MM.1S (cell line): ENCODE data around the gene WDR49.

ENCODE experiments used
- DNase-seq: peaks from one replicate; pipeline ENCODE4 v3.0.0-alpha.2; 2015
- H2AFZ ChIP-seq: fragments of 300-600 bp; sonication (generic); 2 replicates; pipeline ENCODE4 v1.6.0; 2016; ENCODE audit warnings: antibody characterized with exemption, low read length
- H3F3A ChIP-seq: fragments of 300-600 bp; sonication (generic); 2 replicates; pipeline ENCODE4 v1.6.1; 2016; ENCODE audit warnings: mild to moderate bottlenecking, antibody characterized with exemption, low read length, moderate library complexity, mixed read lengths; ENCODE audit not compliant: insufficient read depth
- H3K27ac ChIP-seq: fragments of 300-600 bp; sonication (generic); 2 replicates; pipeline ENCODE4 v1.5.1; 2016; ENCODE audit warnings: mild to moderate bottlenecking, low read length
- H3K27me3 ChIP-seq: fragments of 300-600 bp; sonication (generic); replicated peaks from 2 replicates; pipeline ENCODE4 v1.6.0; 2016; ENCODE audit warnings: low read length; ENCODE audit not compliant: insufficient read depth
- H3K36me3 ChIP-seq: fragments of 300-600 bp; sonication (generic); replicated peaks from 2 replicates; pipeline ENCODE4 v1.6.1; 2016; ENCODE audit warnings: mild to moderate bottlenecking, low read length, mixed read lengths; ENCODE audit not compliant: insufficient read depth
- H3K4me1 ChIP-seq: fragments of 300-600 bp; sonication (generic); 2 replicates; pipeline ENCODE4 v1.6.1; 2016; ENCODE audit warnings: low read length, mixed read lengths
- H3K4me2 ChIP-seq: fragments of 300-600 bp; sonication (generic); 2 replicates; pipeline ENCODE4 v1.6.0; 2016; ENCODE audit warnings: low read depth, low read length
- H3K4me3 ChIP-seq: fragments of 300-600 bp; sonication (generic); 2 replicates; pipeline ENCODE4 v1.5.1; 2016; ENCODE audit warnings: low read length, mixed read lengths
- H3K79me2 ChIP-seq: fragments of 300-600 bp; sonication (generic); 2 replicates; pipeline ENCODE4 v1.6.1; 2016; ENCODE audit warnings: mixed run types, low read length, mixed read lengths
- H3K9ac ChIP-seq: fragments of 300-600 bp; sonication (generic); 2 replicates; pipeline ENCODE4 v1.6.1; 2016; ENCODE audit warnings: low read length, mixed read lengths
- H3K9me2 ChIP-seq: fragments of 300-600 bp; sonication (generic); replicated peaks from 2 replicates; pipeline ENCODE4 v1.6.1; 2016; ENCODE audit warnings: mild to moderate bottlenecking, low read length, mixed read lengths; ENCODE audit not compliant: insufficient read depth
- H3K9me3 ChIP-seq: fragments of 300-600 bp; sonication (generic); replicated peaks from 2 replicates; pipeline ENCODE4 v1.6.1; 2016; ENCODE audit warnings: mild to moderate bottlenecking, low read length, mixed read lengths; ENCODE audit not compliant: insufficient read depth
- H4K20me1 ChIP-seq: fragments of 300-600 bp; sonication (generic); 2 replicates; pipeline ENCODE4 v1.6.1; 2016; ENCODE audit warnings: mild to moderate bottlenecking, low read length, moderate library complexity, mixed read lengths; ENCODE audit not compliant: insufficient read depth
- CTCF ChIP-seq: fragments of 300-600 bp; sonication (generic); IDR thresholded peaks from 2 replicates; pipeline ENCODE4 v1.5.1; 2016; ENCODE audit warnings: antibody characterized with exemption, low read length, mixed read lengths
- EZH2 ChIP-seq: fragments of 300-600 bp; sonication (generic); optimal IDR thresholded peaks from 2 replicates; pipeline ENCODE3; 2017; ENCODE audit warnings: low read depth, mild to moderate bottlenecking, antibody characterized with exemption, low read length, mixed read lengths
- EZH2phosphoT487 ChIP-seq: fragments of 300-600 bp; sonication (generic); IDR thresholded peaks from 2 replicates; pipeline ENCODE4 v1.6.1; 2018; ENCODE audit warnings: antibody characterized with exemption, low read length

The WDR49 gene

GRCh38 chr3:167656821-167657220, 3.1 kb upstream of the WDR49 start:
- Histone ChIP-seq H3K9ac (no peak overlapping the region), H3K27ac (no peak overlapping the region), H3F3A (no peaks in the 10 kb centered on the region), H3K36me3 (no peaks in the 10 kb centered on the region), H3K9me2 (no peaks in the 10 kb centered on the region), H3K4me2 (no peak overlapping the region), H3K4me1 (no peaks in the 10 kb centered on the region), H3K4me3 (no peak overlapping the region), H3K9me3 (no peaks in the 10 kb centered on the region), H3K79me2 (no peaks in the 10 kb centered on the region), H2AFZ (no peak overlapping the region), H4K20me1 (no peaks in the 10 kb centered on the region), H3K27me3 (no peaks in the 10 kb centered on the region)
- no peak for DNase-seq
- no peak for TF ChIP-seq CTCF
- no peak for TF ChIP-seq EZH2
- no peak for TF ChIP-seq EZH2phosphoT487

GRCh38 chr3:167653155-167653554, 587 bp downstream of the WDR49 start:
- H3K9me3 ChIP-seq = no peaks in the 10 kb centered on the region
- H4K20me1 ChIP-seq = no peaks in the 10 kb centered on the region
- H2AFZ ChIP-seq = no peak overlapping the region
- TF ChIP-seq EZH2phosphoT487 (no peak), EZH2 (no peak), CTCF (no peak)
- H3K79me2 ChIP-seq = no peaks in the 10 kb centered on the region
- H3K27ac ChIP-seq = no peak overlapping the region
- H3K36me3 ChIP-seq = no peaks in the 10 kb centered on the region
- H3K4me3 ChIP-seq = no peak overlapping the region
- H3K9me2 ChIP-seq = no peaks in the 10 kb centered on the region
- H3K9ac ChIP-seq = no peak overlapping the region
- no peaks in the 10 kb centered on the region for H3K4me1 ChIP-seq
- DNase-seq = no peak
- no peak overlapping the region for H3K4me2 ChIP-seq
- no peaks in the 10 kb centered on the region for H3F3A ChIP-seq
- H3K27me3 ChIP-seq = no peaks in the 10 kb centered on the region

- Histone ChIP-seq H3K9me3 (no peaks in the 10 kb centered on the region), H3K9ac (no peak overlapping the region), H3K79me2 (no peaks in the 10 kb centered on the region), H3K4me2 (no peak overlapping the region), H3K36me3 (no peaks in the 10 kb centered on the region), H3K4me1 (no peaks in the 10 kb centered on the region), H3K27ac (no peak overlapping the region), H3K4me3 (no peak overlapping the region), H3F3A (no peaks in the 10 kb centered on the region), H3K9me2 (no peaks in the 10 kb centered on the region), H3K27me3 (no peaks in the 10 kb centered on the region), H2AFZ (no peak overlapping the region), H4K20me1 (no peaks in the 10 kb centered on the region)
- no peak for TF ChIP-seq CTCF
- TF ChIP-seq EZH2phosphoT487 = no peak
- TF ChIP-seq EZH2 = no peak
- no peak for DNase-seq
Measured at GRCh38 chr3:167651826-167652225, 1.9 kb downstream of the WDR49 start.
